Lung (tissue), 12 donors: ENCODE data around the gene AADAT. TPM values are rescaled to one million over a fixed set of nuclear protein-coding genes. Genes with fewer than 3 reads are reported as not detected.

ENCODE experiments used
- ATAC-seq: fragments of 200-7000 bp; cut with Tn5 transposase; one replicate; pipeline ENCODE4 v1.9.1; 2020; ENCODE audit warnings: moderate number of reproducible peaks; ENCODE audit not compliant: insufficient read depth, low FRiP score
- DNase-seq, 3 donors: peaks; one replicate each; pipeline ENCODE4 v3.0.0-alpha.2; 2013 to 2017
- H3K27ac ChIP-seq, 2 donors: one replicate each; pipeline ENCODE4 v1.5.1; 2013; ENCODE audit warnings: mild to moderate bottlenecking in 2 of 2, moderate library complexity in 2 of 2, control low read depth in 1 of 2, inconsistent platforms in 1 of 2, low read depth in 1 of 2, low read length in 1 of 2
- H3K27me3 ChIP-seq, 3 donors: one replicate each; pipeline ENCODE4 v1.5.1; 2013; ENCODE audit warnings: low read length in 2 of 3; ENCODE audit not compliant: control insufficient read depth in 3 of 3, insufficient read depth in 3 of 3
- H3K36me3 ChIP-seq, 4 donors: one replicate each; pipeline ENCODE4 v1.5.1; 2013; ENCODE audit warnings: low read length in 4 of 4, mild to moderate bottlenecking in 1 of 4, moderate library complexity in 1 of 4; ENCODE audit not compliant: control insufficient read depth in 4 of 4, insufficient read depth in 4 of 4
- H3K4me1 ChIP-seq, 5 donors: one replicate each; pipeline ENCODE4 v1.5.1; 2013; ENCODE audit warnings: low read length in 5 of 5, mild to moderate bottlenecking in 2 of 5, moderate library complexity in 1 of 5; ENCODE audit not compliant: control insufficient read depth in 5 of 5, insufficient read depth in 5 of 5
- H3K4me3 ChIP-seq: one replicate; pipeline ENCODE4 v1.5.1; 2013; ENCODE audit warnings: mild to moderate bottlenecking, control low read depth, moderate library complexity
- H3K9ac ChIP-seq, 2 donors: one replicate each; pipeline ENCODE4 v1.5.1; 2013; ENCODE audit warnings: low read length in 2 of 2, control low read depth in 1 of 2; ENCODE audit not compliant: insufficient read depth in 1 of 2
- H3K9me3 ChIP-seq, 4 donors: one replicate each; pipeline ENCODE4 v1.5.1; 2013; ENCODE audit warnings: low read length in 3 of 4, mild to moderate bottlenecking in 1 of 4, moderate library complexity in 1 of 4; ENCODE audit not compliant: control insufficient read depth in 4 of 4, insufficient read depth in 3 of 4
- WGBS, 2 donors: extraction: QIAGEN DNeasy Blood & Tissue Kit; methylation state at CpG; one replicate each; pipeline ENCODE4 v1.1.7; 2013; 5-methylcytosine and 5-hydroxymethylcytosine counted together
- polyA plus RNA-seq, 2 donors: library from polyadenylated mRNA; stranded (reverse); fragments of 200-250 nt; gene quantifications; one replicate each; pipeline ENCODE4 v1.2.1, GENCODE V29; 2013
- total RNA-seq, 2 donors: library from RNA; depleted of rRNA in 1 of 2; stranded (reverse); fragments of >200 nt in 1 of 2; gene quantifications; one replicate each; pipeline ENCODE4 v1.2.1, GENCODE V29; 2014 to 2021
- TF ChIP-seq, protein P1 (sequence below): IDR thresholded peaks from 2 replicates; pipeline ENCODE4 v1.5.1; 2012; ENCODE audit warnings: mild to moderate bottlenecking; ENCODE audit errors: control extremely low read depth, extremely low read depth
- donor health status: control.
- donor health status: control.
- donor health status: Bipolar disorder and iron deficiency.
- donor health status: healthy.
- donor health status: DM: yes; HTN: yes; CAD: no.

AADAT gene
- total and polyA plus RNA-seq, 4 donors = 2.2 to 14.0 (median 6.8) TPM

DNA sequence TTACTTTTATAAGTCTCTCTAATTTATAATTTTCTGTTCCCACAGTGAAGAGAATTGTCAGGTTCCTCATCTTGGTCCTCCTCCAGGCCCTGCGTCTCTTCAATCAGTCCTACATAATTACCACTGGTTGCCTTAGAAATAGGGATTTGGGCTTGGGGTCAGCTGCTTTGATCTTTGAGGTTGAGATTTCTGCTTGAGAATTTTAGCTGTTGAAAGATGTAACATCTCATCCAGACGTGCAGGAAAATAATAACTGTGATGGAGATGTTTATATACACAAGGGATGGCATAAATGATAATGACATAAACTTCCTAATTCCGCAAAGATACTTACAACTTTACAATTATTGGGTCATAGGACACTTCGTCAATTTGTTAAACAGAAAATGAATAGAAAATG is 30.3 kb downstream of the AADAT start:
- Histone ChIP-seq H3K27me3 (no peaks in the 10 kb centered on the region), H3K36me3 (peaks cover 0 to 12% (median 5%) of the 10 kb centered on the region in 4 donors), H3K9me3 (no peaks in the 10 kb centered on the region), H3K9ac (no peak overlapping the region), H3K4me3 (no peak overlapping the region), H3K27ac (no peak overlapping the region), H3K4me1 (peaks cover 0 to 28% (median 0%) of the 10 kb centered on the region in 5 donors)
- WGBS, 2 donors = 77 to 84% methylated on average over 4 of the region's 4 CpGs
- TF ChIP-seq, protein P1, sequence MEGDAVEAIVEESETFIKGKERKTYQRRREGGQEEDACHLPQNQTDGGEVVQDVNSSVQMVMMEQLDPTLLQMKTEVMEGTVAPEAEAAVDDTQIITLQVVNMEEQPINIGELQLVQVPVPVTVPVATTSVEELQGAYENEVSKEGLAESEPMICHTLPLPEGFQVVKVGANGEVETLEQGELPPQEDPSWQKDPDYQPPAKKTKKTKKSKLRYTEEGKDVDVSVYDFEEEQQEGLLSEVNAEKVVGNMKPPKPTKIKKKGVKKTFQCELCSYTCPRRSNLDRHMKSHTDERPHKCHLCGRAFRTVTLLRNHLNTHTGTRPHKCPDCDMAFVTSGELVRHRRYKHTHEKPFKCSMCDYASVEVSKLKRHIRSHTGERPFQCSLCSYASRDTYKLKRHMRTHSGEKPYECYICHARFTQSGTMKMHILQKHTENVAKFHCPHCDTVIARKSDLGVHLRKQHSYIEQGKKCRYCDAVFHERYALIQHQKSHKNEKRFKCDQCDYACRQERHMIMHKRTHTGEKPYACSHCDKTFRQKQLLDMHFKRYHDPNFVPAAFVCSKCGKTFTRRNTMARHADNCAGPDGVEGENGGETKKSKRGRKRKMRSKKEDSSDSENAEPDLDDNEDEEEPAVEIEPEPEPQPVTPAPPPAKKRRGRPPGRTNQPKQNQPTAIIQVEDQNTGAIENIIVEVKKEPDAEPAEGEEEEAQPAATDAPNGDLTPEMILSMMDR = no peak
- ATAC-seq = no peak
- DNase-seq = peak; percentile 41 to 81 (median 79)

DNA sequence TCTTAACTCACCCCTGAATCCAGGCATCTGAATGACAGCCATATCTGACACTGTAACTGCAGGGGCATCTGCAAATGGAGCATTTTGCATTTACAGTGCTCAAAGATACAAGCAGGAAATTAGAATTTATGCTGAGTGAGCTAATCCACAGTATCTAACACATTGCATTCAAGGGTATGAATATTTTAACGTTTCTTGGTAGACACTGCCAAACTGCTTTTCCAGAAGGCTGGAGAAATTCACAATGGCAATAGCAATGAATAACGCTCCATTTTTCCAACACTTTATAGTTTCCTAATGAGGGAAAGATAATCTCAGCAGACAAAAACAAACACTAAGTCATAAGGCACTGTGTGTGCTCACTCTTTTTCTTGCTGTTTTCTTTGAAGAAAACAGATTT is 30.9 kb downstream of the AADAT start:
- Histone ChIP-seq H3K27me3 (no peaks in the 10 kb centered on the region), H3K9me3 (no peaks in the 10 kb centered on the region), H3K9ac (no peak overlapping the region), H3K4me1 (peaks cover 0 to 28% (median 0%) of the 10 kb centered on the region in 5 donors), H3K36me3 (peaks cover 0 to 9% (median 5%) of the 10 kb centered on the region in 4 donors), H3K4me3 (no peak overlapping the region), H3K27ac (no peak overlapping the region)
- ATAC-seq (no peak), DNase-seq (peak in 2 of 3 donors; percentile 68 to 69)
- TF ChIP-seq, protein P1 = no peak
- WGBS, 2 donors = 65 to 77% methylated on average over 2 of the region's 2 CpGs

DNA sequence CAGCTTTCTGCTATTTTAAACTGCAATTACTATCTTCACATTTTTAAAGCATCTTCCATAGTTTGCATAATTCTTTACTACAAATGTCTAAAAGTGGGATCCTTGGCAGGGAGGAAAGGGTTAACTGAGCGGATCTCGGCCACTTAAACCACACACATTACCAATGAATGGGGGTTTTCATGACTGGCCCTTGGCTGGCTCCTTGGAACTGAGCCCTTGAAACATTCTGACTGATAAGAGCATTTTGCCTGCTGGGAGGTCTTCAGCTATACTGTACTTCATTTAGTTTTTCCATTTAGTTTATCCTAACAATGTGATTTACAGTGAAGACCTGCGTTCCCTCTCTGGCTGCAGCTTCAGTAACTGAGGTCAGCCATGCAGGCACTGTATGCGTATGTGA is 31.9 kb downstream of the AADAT start:
- no peaks in the 10 kb centered on the region for H3K9me3 ChIP-seq
- peaks cover 0 to 28% (median 0%) of the 10 kb centered on the region in 5 donors for H3K4me1 ChIP-seq
- TF ChIP-seq, protein P1 = no peak
- WGBS, 2 donors = 66 to 78% methylated on average over 4 of the region's 4 CpGs
- DNase-seq (peak; percentile 84 to 93 (median 93)), ATAC-seq (no peak)
- no peaks in the 10 kb centered on the region for H3K27me3 ChIP-seq
- H3K36me3 ChIP-seq = peaks cover 0 to 8% (median 4%) of the 10 kb centered on the region in 4 donors
- no peak overlapping the region for H3K9ac ChIP-seq
- no peak overlapping the region for H3K27ac ChIP-seq
- H3K4me3 ChIP-seq = no peak overlapping the region

DNA sequence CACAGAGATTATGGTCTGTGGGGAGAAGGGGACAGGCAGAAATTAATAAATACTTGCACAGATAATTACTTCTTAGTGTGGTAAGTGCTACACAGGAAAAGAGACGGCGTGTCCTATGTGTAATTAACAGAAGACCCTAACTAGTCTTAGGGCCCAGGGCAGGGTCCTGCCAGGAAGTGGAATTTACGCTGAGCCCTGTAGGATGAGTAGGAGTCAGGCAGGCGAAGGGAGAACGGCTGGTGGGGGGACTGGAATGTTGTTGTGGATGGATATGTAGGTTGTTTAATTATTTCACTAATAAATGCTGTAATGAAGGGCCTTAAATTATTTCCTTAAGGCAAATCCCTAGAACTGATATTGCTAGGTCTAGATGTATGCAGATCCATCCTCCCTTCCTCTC is 36.8 kb downstream of the AADAT start:
- DNase-seq (no peak), ATAC-seq (no peak)
- Histone ChIP-seq H3K27ac (no peak overlapping the region), H3K9ac (no peak overlapping the region), H3K4me1 (peaks cover 0 to 25% (median 0%) of the 10 kb centered on the region in 5 donors), H3K36me3 (peaks cover 0 to 2% (median 0%) of the 10 kb centered on the region in 4 donors), H3K4me3 (no peak overlapping the region), H3K9me3 (no peaks in the 10 kb centered on the region), H3K27me3 (no peaks in the 10 kb centered on the region)
- 77 to 88% methylated on average over 5 of the region's 5 CpGs for WGBS, 2 donors
- TF ChIP-seq, protein P1 = no peak
